ENCODE data around the gene FBXL4.

Gene FBXL4

DNA sequence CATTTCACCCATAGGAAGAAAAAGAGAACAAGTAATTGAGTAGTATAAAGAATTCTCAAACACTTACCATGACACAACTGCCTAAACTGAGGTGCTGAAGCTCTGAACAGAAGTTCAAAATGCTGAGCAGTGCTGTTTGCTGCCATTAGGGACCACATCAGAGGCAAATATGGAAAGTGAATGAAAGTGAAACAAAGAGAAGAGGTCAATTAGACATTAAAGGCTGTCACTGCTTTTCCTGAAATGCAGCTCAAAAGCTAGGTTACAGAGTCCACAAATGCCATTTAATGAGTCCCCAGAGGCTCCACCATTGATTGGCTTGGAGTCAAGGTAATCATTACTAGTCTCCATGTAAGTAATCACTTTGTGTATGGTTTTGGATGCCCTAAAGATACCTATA, 67.3 kb downstream of the FBXL4 start:
- DNase-seq (ENCODE audit: low spot score): no peak

DNA sequence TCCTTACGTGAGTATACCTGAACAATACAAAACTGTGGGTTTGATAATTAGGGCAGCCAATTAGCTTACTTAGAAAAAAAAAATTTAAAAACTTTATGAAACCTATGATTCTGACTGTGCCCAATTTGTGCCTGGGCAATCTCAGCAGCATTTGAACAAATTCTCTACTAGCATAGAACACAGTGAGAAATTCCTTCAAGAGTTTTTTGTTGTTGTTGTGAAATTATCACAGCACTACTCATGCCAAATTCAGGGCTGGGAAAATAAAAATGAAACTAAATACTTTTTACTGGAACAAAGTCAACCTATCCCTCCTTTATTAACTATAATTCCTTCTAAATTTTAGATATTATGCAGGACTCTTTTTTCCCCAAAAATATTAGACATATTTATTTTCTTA, 70.5 kb downstream of the FBXL4 start:
- DNase-seq (ENCODE audit: low spot score): no peak

DNA sequence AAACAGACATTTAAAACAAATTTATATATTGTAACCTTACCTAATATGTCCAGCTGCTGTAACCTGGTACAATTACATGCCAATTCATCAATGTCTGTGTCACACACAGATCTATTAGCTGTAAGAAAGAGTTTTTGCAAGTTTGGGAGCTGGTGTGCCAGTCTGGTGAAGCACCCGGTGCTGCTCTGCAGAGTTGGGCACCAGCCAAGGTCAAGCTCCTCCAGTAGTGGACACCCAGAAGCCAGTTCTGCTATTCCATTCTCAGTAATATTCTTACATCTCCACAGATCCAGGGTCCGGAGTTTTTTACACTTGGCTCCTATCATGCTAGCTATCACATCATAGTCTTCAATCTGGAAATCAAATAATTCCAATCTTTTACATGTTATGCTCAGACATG, 72.4 kb downstream of the FBXL4 start:
- DNase-seq (ENCODE audit: low spot score): no peak

DNA sequence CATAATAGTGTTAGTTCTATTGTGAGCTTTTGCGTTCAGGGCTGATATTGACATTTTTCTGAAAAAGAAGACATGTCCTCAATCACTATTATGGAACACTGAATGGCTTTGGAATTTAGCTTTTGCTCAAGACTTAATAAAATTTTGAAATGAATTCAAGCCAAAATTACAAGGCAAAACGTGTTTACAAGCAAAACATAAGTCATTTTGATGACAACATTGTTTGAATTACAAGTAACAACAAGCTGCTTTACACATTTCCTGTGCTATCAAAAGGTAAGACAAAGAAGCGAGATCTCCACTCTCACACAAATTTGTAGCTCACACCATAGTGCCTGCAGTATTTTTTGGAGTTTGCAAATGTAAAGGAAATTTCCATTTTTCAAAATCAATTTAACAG, 75.9 kb downstream of the FBXL4 start:
- DNase-seq (ENCODE audit: low spot score): no peak

DNA sequence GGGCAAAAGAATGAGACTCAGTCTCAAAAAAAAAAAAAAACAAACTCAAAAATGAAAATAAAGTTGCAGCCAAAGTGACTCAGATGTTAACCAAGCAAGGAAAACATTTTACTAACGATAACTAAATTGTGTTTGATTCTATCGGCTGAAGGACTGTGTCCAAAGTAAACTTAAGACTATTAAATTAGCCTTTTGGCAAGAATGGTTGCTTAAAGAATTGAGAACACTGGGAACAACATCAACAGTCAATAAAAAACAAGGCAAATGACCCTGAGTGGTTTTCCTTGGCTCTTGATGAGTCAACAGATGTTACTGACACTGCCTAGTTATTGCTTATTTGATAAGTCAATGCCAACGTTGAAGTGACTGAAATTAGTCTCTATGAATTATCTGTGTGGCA, 76.7 kb downstream of the FBXL4 start:
- DNase-seq (ENCODE audit: low spot score): no peak

DNA sequence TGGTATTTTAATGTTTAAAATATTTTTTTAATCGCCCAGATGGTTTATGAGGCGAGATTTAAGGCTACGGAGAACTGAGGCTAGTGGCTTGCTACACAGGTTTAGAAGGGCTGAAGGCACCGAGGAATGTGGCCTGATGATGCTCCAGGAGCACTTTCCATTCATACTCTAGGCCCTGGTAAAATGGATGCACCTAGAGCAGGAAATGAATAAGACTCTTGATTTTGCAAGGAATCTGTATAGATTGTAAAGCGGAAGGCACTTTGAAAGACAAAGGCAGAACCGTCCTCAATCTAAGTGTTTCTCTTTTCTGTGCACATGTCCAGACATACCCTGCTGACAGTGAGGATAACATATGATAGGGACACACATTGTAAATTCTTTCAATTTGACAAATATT, 83.2 kb downstream of the FBXL4 start:
- no peak for DNase-seq (ENCODE audit: low spot score)

DNA sequence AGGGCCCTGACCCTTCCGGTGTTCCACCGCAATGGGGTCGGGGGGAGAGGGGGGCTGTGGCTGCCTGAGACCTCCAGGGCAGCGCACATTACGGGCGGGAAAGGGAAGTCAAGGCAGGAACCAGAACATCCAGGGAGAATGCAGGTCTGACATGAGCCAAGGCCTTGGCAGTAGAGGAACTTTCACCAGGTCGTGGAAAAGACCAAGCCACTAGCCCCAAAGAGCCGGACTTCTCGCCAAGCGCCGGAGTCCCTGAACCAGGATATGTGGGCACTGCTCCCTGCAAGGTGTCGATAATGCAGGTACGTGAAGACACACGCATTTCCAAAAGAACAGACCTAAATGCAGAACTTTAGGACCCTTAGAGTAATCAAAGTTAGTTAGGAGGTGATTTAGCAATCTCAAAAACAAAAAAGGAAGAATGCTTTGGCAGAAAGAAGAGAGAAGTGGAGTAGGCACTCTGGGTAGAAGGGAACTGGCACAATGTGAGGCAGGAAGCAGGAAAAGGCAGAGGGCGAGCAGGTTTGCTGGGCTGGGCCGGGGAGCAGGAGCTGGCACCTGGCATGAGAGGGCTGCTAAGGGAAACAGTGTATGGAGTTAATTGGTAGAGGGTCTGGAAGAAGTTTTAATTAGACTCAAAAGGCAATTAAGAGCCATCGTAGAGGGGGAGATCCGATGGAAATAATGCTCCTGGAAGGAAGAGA, 99.1 kb downstream of the FBXL4 start:
- DNase-seq (ENCODE audit: low spot score): no peak

DNA sequence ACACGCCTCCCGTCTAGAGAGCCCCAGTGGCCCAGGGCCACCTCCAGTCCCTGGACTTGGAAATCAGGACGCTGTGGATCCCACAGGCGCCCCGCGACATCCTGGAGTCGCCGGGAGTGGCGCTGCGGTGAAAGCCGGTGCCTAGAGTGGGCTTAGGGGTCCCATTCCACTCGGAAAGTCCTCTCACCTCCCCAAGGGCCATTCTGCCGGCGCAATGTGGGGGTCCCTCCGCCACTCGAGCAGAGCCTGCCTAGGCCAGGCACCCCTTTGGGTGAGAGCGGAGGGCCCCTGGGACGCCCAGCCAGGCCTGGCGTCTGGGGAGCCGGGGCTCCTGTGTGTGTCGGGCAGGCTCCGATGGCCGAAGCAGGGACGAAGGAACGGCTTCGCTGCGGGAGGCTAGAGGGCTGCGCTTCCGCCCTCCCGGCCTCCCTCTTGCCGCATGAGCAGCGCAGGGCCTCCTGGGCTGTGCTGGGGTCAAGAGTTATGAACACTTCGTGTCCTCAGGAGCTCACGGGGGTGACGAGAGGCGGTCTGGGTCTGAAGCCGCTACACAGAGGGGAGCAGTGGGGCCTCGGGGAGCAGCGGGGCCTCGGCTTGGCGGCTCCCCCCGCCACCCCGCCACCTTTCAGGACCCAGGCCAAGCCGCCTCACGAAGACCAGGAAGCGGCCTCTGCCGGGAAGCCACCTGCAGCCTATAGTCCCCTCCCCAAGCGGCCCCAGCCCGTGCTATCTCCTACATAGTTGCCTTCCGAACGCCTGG, 99.8 kb downstream of the FBXL4 start:
- no peak for DNase-seq (ENCODE audit: low spot score)

DNA sequence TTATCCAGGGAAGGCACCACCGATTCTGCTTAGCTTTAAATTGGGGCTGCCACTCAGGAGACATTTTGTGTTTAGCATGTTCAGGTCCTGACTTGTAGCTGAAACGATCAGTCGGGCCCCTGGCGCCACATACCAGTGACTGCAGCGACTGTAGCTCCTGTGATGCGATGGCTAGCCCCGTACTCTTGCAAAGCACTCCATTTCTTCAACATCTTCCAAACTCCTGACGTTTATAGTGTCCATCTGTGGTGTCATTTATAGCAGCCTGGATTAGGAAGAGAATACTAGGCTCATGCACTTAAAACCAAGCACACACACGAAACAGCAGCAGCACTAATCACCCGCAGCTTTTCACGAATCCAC, 100.3 kb downstream of the FBXL4 start:
- DNase-seq (ENCODE audit: low spot score): no peak

DNA sequence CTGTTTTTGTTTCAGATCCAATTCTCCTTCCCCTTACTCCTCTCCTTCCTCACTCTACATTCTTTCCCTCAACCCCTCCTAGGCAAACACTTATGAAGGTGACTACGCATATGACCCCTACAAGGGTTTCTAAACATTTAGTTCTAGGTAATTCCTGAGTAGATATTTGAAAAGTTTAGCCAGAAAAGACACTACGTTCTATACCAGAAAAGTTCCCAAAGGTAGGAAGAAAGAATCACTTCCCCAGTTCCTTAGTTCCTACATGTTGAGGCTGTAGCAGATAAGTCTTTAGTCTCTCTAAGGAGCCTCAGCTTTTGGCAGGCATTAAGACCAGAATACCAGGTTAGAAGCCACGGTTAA, 101.7 kb downstream of the FBXL4 start:
- DNase-seq (ENCODE audit: low spot score): no peak

DNA sequence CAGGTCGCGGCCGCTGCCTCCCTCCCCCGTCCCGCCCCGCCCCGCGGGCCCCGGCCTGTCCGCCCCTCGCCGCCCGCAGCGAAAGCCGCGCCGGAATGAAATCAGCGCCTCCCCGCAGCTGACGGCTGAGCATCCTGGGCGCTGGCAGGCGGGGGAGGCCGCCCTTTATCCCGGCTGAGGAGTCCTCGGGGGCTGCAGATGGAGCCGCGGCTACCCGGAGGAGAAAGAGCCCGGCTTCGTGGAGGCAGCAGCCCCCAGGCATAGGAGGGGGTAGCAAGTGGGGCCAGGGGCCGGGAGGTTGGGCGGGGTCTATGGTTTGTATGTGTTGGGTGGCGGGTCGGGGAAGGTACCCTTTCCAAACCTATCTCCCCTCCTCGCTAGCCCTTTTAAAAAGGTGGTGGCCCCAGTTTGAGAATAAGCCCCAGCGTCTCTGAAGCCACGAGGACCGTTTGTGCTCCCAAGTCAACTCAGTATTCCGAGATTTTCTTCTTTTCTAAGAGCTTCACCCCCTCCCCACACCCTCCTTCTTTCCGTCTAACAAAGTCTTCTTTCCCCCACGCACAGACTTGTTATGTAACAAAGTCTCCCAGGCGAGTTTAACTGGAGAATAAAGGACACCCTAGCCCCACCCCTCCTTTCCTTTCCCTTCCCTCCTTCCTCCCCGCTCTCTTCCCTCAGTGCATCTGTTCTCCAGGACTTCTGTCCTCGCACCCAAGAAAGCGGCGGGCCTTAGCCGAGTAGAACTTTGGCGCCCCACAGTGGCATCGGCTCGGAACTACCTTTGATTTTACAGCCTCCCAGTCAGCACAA, 102.3 kb downstream of the FBXL4 start:
- DNase-seq (ENCODE audit: low spot score): peak; percentile 47

DNA sequence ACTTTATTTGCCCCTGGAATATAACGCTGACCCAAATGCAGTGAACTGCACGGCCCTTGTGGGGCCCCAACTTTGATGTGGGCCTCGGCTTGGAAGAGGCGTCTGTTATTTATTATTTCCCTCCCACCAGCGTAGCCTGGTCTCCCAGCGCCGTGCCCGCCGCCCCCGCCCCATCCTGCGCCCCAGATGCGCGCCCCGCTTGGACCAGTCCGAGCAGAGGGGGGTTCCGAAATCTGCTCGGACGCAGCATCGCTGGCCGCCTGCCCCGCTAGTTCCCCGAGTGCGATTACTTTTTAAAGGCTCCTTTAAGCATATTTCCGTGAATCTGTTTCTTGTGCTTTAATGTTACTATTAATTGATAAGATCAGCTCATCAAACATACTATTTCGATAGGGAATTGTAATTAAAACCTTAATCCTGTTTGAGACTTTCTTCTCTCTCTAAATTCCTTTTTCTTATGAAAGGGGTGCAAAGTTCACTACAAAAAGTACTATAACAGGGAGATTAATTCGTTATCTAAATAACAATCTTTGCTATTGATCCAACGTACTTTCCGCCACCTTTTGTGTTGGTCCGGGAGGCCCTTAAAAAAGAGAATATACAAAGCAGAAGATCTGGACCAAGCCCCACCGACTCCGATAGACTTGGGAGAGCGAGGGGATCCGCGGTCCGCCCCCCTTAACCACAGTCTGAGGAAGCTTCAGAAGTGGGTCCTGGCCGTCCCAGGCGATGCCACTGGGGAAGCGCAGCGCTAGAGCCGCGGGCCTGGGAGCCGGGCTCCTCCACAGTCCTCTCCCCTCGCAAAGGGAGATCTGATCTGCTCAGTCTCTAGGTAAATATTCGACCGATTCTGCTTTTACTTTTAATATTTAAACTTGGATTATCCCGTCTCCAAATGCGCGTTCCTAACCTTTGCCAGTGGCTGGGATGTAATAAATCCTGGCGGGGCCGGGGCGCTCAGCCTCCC, 103.2 kb downstream of the FBXL4 start:
- no peak for DNase-seq (ENCODE audit: low spot score)

DNA sequence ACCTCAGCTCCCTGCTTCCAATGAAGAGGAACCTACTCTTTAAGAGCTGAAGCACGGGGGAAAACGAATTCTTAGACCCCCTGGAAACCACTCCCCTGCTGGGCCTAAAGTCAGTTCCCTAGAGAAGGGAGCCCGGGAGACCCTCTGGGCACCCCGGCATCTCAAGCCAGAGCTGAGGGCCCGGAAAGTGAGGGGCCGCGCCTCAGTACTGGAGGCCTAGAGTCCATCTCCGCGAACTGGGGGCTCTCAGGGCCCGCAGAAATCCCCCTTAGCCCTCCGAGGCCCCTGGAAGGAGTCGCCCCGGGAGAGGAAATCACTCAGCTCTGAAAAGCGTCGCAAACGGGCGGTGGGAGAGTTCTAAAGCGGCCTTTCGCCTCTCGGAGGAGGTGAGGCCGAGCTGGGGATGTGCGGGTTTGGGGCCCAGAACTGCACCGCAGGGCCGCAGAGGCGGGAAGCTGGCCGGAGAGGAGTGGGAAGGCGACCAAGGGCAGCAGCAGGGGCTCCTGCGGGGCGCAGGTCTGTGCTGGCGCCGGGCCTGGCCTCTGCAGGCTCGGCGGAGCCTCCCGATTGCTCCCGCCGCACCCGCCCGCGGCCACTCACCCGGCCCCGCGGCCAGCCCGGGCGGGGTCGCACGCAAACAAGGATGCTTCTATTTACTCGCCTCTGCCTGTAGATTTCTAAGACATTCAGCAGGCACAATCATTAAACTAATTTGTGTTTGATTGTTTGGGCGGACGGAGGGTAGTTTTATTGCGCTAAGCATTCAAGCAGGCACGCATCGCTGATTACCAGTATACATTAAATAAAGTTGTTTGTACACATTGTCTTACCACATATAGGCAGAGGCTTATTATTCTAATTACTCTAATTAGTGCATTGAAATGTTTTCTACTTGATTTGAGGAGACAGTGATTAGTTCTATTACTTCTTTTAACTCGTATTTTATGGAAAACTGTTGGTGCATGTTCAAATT, 104.2 kb downstream of the FBXL4 start:
- DNase-seq (ENCODE audit: low spot score): no peak

DNA sequence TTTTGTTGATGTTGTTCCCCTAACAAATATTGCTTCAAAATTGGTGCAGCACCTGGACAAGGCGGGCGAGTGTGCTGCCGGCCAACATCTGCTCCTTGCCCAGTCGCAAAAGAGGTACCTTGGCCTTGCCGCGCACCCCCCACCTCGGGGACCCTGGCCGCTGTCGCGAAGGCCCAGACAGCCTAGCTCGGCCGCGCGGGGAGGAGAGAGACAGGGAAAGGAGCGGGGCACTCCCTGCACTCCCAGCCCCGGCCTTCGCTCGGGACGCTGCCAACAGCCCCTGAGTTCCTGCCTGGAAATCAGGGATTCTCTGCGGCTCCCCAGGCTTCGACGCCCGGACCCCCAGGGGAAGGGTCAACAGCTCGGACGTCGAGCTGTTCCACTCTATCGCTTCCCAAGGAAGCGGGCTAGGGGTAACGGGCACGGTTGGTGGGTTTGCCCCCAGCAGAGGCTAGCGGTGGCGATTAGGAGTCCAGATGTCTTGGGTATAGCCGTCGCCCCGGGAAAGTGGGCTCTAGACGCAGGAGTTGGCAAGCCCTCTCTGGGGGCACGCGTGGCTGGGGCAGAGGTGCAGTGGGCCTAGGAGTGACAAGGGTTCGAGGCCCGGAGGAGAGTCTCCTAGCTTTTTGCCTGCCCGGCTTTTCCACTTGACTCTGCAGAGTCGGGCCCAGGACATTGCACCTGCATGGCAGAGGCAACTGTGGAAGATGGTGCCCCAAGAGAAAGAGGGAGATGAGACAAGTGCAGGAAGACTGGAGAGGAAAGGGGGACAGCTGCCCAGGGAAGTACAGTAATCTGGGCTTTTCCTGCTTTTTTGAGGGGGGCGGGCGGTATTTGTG, 105.2 kb downstream of the FBXL4 start:
- DNase-seq (ENCODE audit: low spot score): no peak

DNA sequence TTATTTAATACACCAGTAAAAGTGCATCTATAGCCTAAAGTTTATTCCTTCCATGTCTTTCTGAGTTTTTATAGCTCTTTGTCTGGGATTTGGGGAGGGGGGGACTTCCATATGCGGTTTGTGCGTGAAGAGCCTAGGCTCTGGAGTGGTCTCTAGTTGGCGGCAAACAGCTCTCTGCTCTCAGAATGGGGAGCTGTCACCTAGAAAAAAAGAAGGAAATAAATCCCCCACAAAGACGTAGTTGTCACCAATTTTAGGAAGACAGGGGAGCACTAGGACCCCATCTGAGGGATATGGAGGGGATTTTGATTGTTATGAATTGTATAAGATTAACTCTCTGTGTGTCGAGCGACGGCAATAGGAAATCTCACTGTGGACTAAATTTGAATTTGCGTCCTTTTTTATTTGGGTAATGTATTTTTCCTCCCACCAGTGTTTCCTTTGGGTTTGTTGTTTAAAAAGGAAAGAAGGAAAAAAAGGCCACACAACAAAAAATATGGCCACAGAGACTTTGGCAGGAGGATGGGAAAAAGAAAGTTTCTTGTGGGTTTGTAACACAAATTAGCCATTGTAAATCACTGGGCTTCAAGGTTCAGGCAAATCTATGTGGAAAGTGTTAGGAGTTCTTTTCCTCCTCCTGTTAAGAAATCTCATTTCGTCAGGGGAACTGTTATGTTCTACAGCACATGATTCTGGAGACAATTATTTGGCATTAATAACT, 106.0 kb downstream of the FBXL4 start:
- DNase-seq (ENCODE audit: low spot score): no peak

DNA sequence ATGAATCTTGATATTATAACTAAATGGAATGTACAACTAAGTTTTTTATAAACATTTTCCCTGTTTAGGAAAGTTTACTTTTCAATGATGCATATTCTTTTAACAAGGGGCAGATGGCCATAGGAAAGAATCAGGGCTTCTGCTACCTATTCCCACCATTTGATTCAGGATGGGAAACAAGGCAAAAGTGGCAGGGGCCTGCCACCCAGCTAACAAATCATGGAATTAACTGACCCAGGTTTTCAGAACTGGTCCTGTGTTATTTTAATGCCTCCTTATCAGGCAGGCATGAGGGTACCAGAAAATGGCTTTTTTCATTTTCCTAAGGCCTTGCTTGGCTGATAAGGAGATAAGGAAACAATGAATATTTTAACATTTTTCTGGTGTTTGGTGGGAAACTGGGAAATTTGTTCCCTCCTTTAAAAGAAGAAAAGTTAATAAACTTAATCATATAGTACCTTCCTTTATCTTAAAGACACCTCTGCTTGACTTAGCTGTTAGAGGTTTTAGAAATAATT, 106.7 kb downstream of the FBXL4 start:
- no peak for DNase-seq (ENCODE audit: low spot score)

DNA sequence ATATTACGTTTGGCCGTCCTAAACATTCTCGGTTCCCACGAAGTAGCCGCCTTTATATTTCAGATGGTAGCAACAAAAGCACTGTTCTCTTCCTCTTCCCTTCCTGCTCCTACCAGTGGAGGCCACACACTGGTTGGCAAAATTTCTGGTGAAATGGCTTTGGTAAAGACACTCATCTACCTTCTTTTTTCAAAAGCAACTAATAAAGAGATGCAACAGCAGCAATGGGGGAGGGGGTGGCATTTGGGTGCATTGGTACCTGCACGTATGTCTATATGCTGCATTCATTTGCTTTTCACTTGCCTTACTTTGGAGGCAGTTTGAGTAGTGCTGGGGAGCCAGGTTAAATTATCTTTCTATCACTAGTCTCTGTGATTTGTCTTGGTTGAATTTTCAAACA, 107.4 kb downstream of the FBXL4 start:
- no peak for DNase-seq (ENCODE audit: low spot score)

DNA sequence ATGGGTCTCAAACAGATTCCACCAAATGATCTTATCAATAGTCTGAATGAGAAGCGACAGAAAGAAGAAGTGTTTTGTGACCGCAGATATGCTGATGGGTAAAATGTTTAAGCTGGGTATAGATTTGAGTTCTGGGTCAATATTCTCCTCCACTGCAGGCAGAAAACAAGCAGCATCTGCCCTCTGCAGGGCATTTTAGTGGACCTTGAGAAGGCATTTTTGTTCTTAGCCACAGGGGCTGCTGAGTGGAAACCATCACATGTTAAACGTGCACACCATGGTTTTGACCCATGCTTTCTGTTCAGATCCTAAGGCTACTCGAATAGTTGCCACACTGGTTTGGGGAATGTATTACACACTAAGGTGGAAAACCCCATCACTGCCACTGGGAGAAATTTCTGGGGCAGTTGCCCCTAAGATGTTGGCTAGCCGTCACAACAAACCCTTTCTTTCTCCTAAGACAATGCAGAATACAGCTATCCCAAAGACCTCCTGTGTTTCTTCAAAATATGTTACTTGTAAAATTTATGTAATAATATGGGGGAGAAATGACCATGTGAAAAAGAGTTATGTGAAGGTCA, 107.9 kb downstream of the FBXL4 start:
- DNase-seq (ENCODE audit: low spot score): no peak

DNA sequence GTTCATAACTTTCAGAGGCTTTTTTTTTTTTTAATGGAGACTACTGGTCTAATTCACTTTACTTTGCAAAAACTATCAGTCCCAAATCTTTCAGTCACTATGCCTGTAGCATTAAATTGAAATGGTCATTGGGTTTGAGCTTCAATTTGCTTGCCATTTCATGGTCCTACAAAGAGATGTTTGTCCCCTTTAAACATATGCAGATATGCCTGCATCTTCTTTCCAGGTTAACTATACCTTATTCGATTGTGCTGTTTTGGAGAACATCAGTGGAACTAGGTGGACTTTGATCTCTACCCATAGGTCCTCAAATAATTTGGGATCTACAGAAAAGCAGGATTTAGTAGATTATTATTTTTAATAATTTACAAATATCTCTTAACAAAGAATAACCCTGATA, 108.8 kb downstream of the FBXL4 start:
- DNase-seq (ENCODE audit: low spot score): no peak
